ENCODE measurements around the gene TMEM135. TPM values are rescaled to one million over a fixed set of nuclear protein-coding genes. Genes with fewer than 3 reads are reported as not detected.
"Not testable (repeated sequence)": the region's sequence is repeated elsewhere in the genome, so short reads cannot be mapped to it uniquely, and the experiment has no call there.

Gene TMEM135
- total RNA-seq, 4 donors from 2014 or later, result 13.1 to 123 (median 19.1) TPM

GRCh38 chr11:87141980-87142514 is 104.3 kb downstream of the TMEM135 start:
- no peak for TF ChIP-seq EP300 (IDR thresholded peaks at IDR 0.05; ENCODE audit: low read depth)
- no peak for TF ChIP-seq POLR2AphosphoS5 (IDR thresholded peaks at IDR 0.05)
- no peak for TF ChIP-seq CTCF (IDR thresholded peaks at IDR 0.05)
- no peak for TF ChIP-seq POLR2A (IDR thresholded peaks at IDR 0.05)
- H3K4me3 ChIP-seq, result no peak overlapping the region
- no peaks in the 10 kb centered on the region for H3K27me3 ChIP-seq
- peaks cover 0 to 8% (median 0%) of the 10 kb centered on the region in 4 donors for H3K4me1 ChIP-seq
- H3K9me3 ChIP-seq, result peaks cover 8 to 11% of the 10 kb centered on the region in 2 donors
- peaks cover 0 to 7% (median 0%) of the 10 kb centered on the region in 4 donors for H3K36me3 ChIP-seq
- no peak for DNase-seq
- no peak overlapping the region for H3K27ac ChIP-seq
- WGBS, 2 donors (ENCODE audit: low coverage in 1 of 2), result 78 to 100% methylated on average over 3 of the region's 3 CpGs
- intact Hi-C loops (cut with DNase I; ENCODE audit: low total_unique reads) (no loop called here), in situ Hi-C loops (cut with MboI; ENCODE audit: low pct_ligation_motif_present in 1 of 4, low pct_unique_long_range_greater_than_20kb in 1 of 4, low sequenced_read_pairs in 3 of 4) (no loop called here)

GRCh38 chr11:87142594-87142993 is 104.9 kb downstream of the TMEM135 start:
- no peak for DNase-seq
- H3K27me3 ChIP-seq, result no peaks in the 10 kb centered on the region
- H3K4me3 ChIP-seq, result no peak overlapping the region
- peaks cover 0 to 8% (median 0%) of the 10 kb centered on the region in 4 donors for H3K4me1 ChIP-seq
- intact Hi-C loops (cut with DNase I; ENCODE audit: low total_unique reads) (no loop called here), in situ Hi-C loops (cut with MboI; ENCODE audit: low pct_ligation_motif_present in 1 of 4, low pct_unique_long_range_greater_than_20kb in 1 of 4, low sequenced_read_pairs in 3 of 4) (no loop called here)
- WGBS, 2 donors (ENCODE audit: low coverage in 1 of 2), result 94 to 100% methylated on average over 1 of the region's 1 CpG
- H3K9me3 ChIP-seq, result peaks cover 8 to 11% of the 10 kb centered on the region in 2 donors
- no peak overlapping the region for H3K27ac ChIP-seq
- peaks cover 0 to 7% (median 0%) of the 10 kb centered on the region in 4 donors for H3K36me3 ChIP-seq
- no peak for TF ChIP-seq POLR2AphosphoS5 (IDR thresholded peaks at IDR 0.05)
- TF ChIP-seq EP300 (IDR thresholded peaks at IDR 0.05; ENCODE audit: low read depth), result no peak

GRCh38 chr11:87143641-87144040 is 105.9 kb downstream of the TMEM135 start:
- TF ChIP-seq CTCF (IDR thresholded peaks at IDR 0.05) (no peak), EP300 (IDR thresholded peaks at IDR 0.05; ENCODE audit: low read depth) (no peak), POLR2AphosphoS5 (IDR thresholded peaks at IDR 0.05) (no peak), POLR2A (IDR thresholded peaks at IDR 0.05) (no peak)
- H3K9me3 ChIP-seq, result peaks cover 8 to 11% of the 10 kb centered on the region in 2 donors
- DNase-seq, result no peak
- in situ Hi-C loops (cut with MboI; ENCODE audit: low pct_ligation_motif_present in 1 of 4, low pct_unique_long_range_greater_than_20kb in 1 of 4, low sequenced_read_pairs in 3 of 4), result no loop called here
- H3K36me3 ChIP-seq, result peaks cover 0 to 7% (median 0%) of the 10 kb centered on the region in 4 donors
- H3K4me3 ChIP-seq, result no peak overlapping the region
- H3K4me1 ChIP-seq, result peaks cover 0 to 8% (median 0%) of the 10 kb centered on the region in 4 donors
- no peaks in the 10 kb centered on the region for H3K27me3 ChIP-seq
- no peak overlapping the region for H3K27ac ChIP-seq
- WGBS, 2 donors (ENCODE audit: low coverage in 1 of 2), result 82 to 95% methylated on average over 4 of the region's 4 CpGs
- intact Hi-C loops (cut with DNase I; ENCODE audit: low total_unique reads), result no loop called here

- DNase-seq, result no peak
- peaks cover 6 to 8% of the 10 kb centered on the region in 2 donors for H3K9me3 ChIP-seq
- peaks cover 0 to 6% (median 0%) of the 10 kb centered on the region in 4 donors for H3K36me3 ChIP-seq
- intact Hi-C loops (cut with DNase I; ENCODE audit: low total_unique reads) (no loop called here), in situ Hi-C loops (cut with MboI; ENCODE audit: low pct_ligation_motif_present in 1 of 4, low pct_unique_long_range_greater_than_20kb in 1 of 4, low sequenced_read_pairs in 3 of 4) (no loop called here)
- TF ChIP-seq POLR2AphosphoS5 (IDR thresholded peaks at IDR 0.05) (no peak), EP300 (IDR thresholded peaks at IDR 0.05; ENCODE audit: low read depth) (no peak), POLR2A (IDR thresholded peaks at IDR 0.05) (no peak), CTCF (IDR thresholded peaks at IDR 0.05) (no peak)
- no peak overlapping the region for H3K27ac ChIP-seq
- no peak overlapping the region for H3K4me3 ChIP-seq
- H3K27me3 ChIP-seq, result no peaks in the 10 kb centered on the region
- H3K4me1 ChIP-seq, result peaks cover 0 to 8% (median 0%) of the 10 kb centered on the region in 4 donors
- WGBS, 2 donors (ENCODE audit: low coverage in 1 of 2), result 67 to 68% methylated on average over 3 of the region's 3 CpGs
These were observed 106.5 kb downstream of the TMEM135 start for GRCh38 chr11:87144252-87144651.

- no peaks in the 10 kb centered on the region for H3K36me3 ChIP-seq
- intact Hi-C loops (cut with DNase I; ENCODE audit: low total_unique reads), result no loop called here
- peaks cover 0 to 3% (median 0%) of the 10 kb centered on the region in 4 donors for H3K4me1 ChIP-seq
- WGBS, 2 donors (ENCODE audit: low coverage in 1 of 2), result 86 to 87% methylated on average over 2 of the region's 2 CpGs
- TF ChIP-seq CTCF (IDR thresholded peaks at IDR 0.05) (no peak), POLR2AphosphoS5 (IDR thresholded peaks at IDR 0.05) (no peak), POLR2A (IDR thresholded peaks at IDR 0.05) (no peak), EP300 (IDR thresholded peaks at IDR 0.05; ENCODE audit: low read depth) (no peak)
- H3K9me3 ChIP-seq, result no peaks in the 10 kb centered on the region
- H3K4me3 ChIP-seq, result no peak overlapping the region
- in situ Hi-C loops (cut with MboI; ENCODE audit: low pct_ligation_motif_present in 1 of 4, low pct_unique_long_range_greater_than_20kb in 1 of 4, low sequenced_read_pairs in 3 of 4), result no loop called here
- no peaks in the 10 kb centered on the region for H3K27me3 ChIP-seq
- no peak overlapping the region for H3K27ac ChIP-seq
- DNase-seq, result no peak
These were observed 111.0 kb downstream of the TMEM135 start for GRCh38 chr11:87148749-87149148.

- H3K36me3 ChIP-seq; H3K4me1 ChIP-seq; DNase-seq; H3K9me3 ChIP-seq; intact Hi-C loops (cut with DNase I; ENCODE audit: low total_unique reads); H3K27me3 ChIP-seq; in situ Hi-C loops (cut with MboI; ENCODE audit: low pct_ligation_motif_present in 1 of 4, low pct_unique_long_range_greater_than_20kb in 1 of 4, low sequenced_read_pairs in 3 of 4); H3K4me3 ChIP-seq; H3K27ac ChIP-seq: not testable (repeated sequence)
- WGBS, 2 donors (ENCODE audit: low coverage in 1 of 2), result 96 to 97% methylated on average over 4 to 7 of the region's 7 CpGs
These were observed 112.0 kb downstream of the TMEM135 start for GRCh38 chr11:87149782-87150181.

Data from transverse colon (tissue), 4 donors.